HG03378 (cell line): Measurements from ENCODE around the gene WWTR1.

Source experiments
- ATAC-seq: cut with Tn5 transposase; IDR thresholded peaks from one replicate; pipeline ENCODE4 v1.9.1; 2021; ENCODE audit warnings: mild to moderate bottlenecking, moderate library complexity; ENCODE audit not compliant: unreplicated experiment

Gene WWTR1

DNA sequence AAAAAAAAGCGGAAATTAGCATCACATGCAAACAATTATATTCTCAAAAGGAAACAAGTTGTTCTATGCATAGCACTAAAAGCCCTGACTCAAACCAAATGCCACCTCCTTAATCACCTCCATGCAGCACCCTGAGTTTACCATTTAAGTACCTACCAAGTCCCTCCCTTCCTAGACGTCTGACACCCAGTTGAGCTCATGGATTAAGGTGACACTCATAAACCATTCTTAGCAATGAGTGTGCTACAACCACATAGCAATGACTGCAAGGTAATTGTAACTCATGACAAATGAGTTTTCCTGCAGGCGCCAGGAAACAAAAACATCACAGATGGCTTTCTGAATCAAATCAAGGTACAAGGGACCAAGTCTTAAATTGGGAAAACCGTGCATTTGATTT lies 32.0 kb downstream of the WWTR1 start:
- ATAC-seq, result no peak

DNA sequence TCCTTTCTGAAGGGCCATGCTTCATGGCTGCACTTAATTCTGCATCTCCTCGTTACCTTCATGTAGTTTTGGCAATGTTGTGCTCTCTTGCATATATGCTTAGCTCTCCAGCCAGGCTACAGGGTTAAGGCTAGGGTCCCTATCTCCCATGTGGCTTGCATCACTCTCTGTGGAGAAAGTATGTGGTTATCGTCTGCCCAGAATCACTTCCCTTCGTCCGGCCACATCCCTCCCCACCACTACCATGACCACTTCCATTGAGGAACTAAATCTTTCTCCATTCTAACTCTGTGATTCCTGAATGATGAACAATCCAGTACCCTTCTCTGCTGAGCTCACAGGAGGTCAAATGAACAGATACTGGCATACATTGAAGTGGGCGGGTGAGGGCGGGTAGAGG lies 34.0 kb downstream of the WWTR1 start:
- ATAC-seq, result no peak

DNA sequence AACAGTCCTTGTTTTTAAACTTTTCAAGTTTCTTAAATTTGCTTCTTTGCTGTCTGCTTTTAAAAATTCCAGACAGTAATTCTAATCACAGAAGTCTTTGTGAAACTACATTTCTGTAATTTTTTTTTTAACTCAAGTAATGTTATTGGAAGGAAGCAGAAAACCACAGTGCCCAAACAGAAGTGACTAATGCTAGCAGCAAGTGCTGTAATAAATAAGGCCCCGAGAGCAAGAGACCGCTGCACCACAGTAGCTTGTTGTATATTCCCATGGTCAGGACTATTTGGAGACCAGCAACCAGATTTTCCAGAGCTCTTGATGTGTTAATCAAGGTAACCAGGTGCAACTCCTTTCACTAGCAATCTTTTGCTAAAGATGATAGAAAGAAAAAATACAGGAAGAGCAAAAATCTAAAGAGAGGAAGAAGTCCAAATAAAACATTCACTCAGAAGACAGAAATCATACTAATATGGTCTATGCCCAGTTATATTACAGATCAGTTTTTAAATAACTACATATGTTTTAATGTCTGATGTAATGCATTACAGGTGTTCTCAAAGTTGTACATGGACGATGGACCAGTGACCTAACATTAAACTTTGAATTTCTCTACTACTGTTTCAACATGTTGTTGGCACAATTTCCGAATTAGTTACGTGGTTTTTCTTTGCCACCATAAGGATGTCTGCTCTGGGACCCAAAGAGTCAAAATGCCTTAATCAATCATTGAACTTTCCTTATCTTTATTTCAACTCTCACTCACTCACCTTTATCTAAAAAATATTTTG lies 36.4 kb downstream of the WWTR1 start:
- no peak for ATAC-seq

DNA sequence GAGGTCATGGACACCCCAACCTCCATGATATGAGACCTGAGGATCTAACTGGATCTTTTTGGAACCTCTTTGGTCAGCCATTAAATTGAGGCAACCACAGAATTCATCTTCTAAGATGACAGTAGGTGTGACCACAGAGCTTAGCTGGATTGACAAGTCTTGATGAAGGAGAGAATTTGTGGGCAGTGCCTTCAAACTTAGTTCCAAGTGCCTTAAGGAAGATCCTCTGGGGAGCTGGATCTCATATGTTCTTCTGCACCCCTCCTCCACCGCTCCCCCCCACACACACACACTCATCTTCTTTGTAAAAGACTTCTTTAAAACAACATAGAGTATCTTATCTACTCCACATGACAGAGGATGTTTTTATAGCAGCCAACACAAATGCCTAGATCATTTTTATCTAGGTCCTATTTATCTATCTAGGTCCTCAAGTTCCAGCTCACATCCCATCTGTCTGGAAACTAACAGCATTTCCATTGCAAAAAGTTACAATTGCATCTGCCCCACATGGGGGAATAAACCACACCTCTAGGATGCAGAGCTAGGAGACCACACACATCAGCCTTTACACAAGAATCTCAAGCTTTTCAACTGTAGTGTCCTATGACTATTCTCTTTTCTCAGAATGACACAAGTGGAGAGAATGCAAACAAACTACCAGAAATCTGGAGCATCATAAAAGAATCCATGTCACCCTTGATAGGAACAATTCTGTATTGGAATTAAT lies 37.4 kb downstream of the WWTR1 start:
- peak; percentile 54 for ATAC-seq

DNA sequence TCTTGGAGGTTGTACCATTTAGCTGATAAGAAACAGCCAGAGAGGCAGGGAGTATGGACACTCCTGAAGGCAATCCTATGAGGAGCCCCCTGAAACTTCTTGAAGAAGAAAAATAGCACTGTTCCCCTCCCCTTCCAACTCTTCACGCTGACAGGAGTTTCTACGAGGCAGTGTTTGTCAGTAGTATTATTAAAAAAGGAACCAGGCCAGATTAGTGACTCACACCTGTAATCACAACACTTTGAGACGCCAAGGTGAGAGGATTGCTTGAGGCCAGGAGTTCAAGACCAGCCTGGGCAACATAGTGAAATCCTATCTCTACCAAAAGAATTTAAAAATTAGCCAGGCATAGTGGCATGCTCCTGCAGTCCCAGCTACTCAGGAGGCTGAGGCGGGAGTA lies 38.7 kb downstream of the WWTR1 start:
- no peak for ATAC-seq

- no peak for ATAC-seq
Observed at GRCh38 chr3:149618151-149619123, 39.4 kb downstream of the WWTR1 start.

- no peak for ATAC-seq
Observed at GRCh38 chr3:149615731-149616221, 42.0 kb downstream of the WWTR1 start.

DNA sequence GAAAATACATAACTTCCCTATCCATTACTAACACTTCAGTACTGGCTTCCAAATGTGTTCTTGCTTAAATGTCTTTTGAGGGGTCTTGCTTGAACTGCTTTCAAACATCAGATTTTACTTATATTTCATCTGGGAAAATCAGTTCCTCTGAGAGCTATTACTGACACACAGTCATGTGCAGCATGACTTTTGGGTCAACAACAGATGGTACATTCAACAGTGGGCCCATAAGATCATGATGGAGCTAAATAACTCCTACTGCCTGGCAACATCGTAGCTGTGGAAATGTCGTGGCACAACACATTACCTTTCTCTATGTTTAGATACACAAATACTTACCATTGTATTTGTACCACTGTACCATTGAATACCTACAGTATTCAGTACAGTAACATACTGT lies 43.8 kb downstream of the WWTR1 start:
- ATAC-seq, result no peak

DNA sequence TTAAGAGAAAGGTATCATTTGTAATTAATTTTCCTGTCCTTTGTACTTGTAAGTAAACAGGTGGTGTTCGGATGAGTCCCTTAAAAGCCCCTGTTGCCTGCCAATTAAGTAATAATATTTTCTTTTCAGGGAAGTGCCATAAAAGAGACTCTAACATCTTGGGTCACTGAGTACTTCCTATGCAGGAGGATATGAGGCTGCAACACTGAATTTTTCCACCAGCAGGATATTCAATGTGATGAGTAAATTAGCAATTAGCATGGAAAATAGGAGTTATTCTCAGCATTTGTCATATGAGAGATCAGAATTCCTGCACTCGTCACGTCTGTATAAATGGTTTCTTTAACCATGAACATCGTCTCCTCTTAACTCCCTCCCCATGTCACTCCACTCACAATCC lies 45.4 kb downstream of the WWTR1 start:
- no peak for ATAC-seq

- ATAC-seq, result no peak
Observed at GRCh38 chr3:149611149-149611548, 46.7 kb downstream of the WWTR1 start.

DNA sequence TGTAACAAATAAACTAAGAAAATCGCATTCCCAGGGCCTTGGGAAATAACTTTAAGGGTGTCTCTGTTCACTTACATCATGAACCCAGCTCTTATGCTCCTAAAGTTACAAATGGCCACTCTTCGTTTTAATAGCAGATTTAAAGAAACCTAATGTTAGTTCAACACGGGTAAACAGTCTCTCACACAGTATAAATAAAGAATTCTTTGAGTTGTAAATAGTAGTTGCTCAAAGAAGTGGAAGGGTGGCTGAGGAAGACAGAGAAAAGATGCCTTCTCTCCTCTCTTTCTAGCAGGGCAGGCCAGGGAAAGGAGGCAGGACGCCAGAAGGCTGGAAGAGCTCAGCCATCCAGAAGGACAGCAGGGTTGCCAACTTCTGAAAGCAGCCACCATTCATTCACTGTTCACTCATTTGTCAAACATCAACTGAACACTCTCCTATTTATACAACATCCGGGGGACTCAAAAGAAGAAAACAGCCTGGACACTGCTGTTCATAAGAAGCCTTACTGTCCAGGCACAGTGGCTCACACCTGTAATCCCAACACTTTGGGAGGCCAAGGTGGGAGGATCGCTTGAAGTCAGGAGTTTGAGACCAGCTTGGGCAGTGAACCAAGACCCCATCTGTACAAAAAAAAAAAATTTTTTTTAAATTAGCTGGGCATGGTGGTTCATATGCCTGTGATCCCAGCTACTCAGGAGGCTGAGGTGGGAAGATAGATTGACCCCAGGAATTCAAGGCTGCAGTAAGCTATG lies 47.3 kb downstream of the WWTR1 start:
- no peak for ATAC-seq

DNA sequence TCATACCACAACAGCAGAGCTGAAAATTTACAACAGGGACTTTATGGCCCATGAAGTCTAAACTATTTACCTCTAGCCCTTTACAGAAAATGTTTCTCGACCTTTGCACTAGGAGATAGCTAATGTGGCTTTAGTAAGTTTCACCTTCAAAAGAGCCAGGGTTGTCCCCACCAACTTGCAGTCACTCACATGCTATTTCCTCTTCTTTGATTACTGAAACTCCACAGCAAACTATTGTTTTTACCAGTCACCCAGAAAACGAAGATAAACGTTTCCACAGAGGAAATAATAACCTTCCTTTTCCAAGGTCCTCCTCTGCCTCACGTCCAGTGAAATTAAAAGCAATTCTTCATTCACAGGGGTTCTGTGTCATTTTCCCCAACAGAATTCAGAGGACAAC lies 48.2 kb downstream of the WWTR1 start:
- ATAC-seq, result peak; percentile 89

DNA sequence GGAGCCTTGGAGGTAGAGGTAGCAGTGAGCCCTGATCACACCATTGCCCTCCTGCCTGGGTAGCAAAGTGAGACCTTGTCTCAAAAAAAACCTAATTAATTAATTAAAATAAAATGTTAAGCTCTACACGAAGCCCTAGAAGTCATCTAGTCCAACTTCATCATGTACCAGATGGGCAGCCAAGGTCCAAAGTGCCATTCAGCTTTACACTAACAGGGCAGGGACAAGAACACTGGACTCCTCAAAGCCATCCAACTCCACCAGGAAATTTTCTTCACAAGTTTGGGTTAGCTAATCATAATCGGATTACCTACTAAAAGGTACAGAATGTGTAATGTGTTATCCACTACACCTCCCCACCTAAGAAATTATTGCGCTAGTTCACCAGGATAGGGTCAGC lies 48.8 kb downstream of the WWTR1 start:
- no peak for ATAC-seq

DNA sequence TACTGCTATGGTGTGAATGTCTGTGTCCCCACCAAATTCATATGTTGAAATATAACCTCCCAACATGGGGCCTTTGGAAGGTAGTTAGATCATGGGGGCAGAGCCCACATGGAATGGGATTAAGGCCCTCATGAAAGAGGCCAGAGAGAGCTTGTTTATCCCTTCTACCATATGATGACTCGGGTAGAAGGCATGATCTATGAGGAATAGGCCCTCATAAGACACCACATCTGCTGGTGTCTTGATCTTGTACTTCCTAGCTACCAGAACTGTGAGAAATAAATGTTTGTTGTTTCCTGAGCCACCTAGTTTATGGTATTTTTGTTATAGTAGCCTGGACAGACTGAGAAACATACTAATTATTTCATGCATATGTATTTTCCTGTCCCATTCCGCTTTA lies 51.9 kb downstream of the WWTR1 start:
- no peak for ATAC-seq

GRCh38 chr3:149604125-149604875 lies 53.5 kb downstream of the WWTR1 start:
- no peak for ATAC-seq

- no peak for ATAC-seq
Observed at GRCh38 chr3:149603126-149604074, 54.4 kb downstream of the WWTR1 start.

GRCh38 chr3:149600634-149601033 lies 57.2 kb downstream of the WWTR1 start:
- no peak for ATAC-seq

DNA sequence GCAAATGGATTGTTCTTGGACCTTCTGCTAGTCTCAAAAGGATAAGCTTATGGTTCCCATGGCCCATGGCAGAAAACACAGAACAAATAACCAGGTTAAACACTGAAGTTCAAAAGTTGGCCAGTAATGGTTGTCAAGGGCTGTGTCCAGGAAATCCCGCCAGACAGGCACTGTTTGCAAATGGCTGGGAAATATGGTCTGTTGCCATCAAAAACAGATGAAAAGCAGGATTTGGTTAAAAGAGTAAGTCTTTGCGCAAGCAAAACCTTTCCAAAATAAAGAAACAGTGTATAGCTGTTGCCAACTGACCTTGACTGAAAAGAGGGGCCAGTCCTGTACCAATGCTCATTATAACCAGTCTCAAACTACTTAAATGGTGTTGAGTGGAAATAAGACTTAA lies 58.6 kb downstream of the WWTR1 start:
- ATAC-seq, result no peak
